HG03097 (cell line): Measurements from ENCODE around the gene MIOX.

Source experiments
- ATAC-seq: cut with Tn5 transposase; IDR thresholded peaks from one replicate; pipeline ENCODE4 v1.9.1; 2021; ENCODE audit not compliant: unreplicated experiment, low FRiP score

The MIOX gene

DNA sequence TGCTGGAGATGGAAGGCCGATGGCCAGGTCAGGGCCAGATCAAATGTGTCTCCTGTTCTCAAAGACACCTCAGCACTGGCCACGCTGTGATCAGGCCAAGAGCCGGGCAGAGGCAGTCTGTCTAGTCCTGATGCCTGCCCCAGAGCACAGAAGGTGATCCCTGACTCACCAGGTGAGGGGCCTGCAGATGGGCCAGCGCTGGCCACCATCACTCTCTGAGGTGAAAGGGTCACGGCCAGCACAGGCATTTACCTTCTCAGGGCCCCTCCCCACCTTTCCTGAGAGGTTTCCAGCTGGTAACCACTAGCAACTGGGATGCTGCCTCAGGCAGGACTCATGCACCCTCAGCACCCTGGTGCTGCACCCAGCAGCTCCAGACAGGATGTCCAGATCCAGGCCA lies 14.7 kb upstream of the MIOX start:
- ATAC-seq = no peak

DNA sequence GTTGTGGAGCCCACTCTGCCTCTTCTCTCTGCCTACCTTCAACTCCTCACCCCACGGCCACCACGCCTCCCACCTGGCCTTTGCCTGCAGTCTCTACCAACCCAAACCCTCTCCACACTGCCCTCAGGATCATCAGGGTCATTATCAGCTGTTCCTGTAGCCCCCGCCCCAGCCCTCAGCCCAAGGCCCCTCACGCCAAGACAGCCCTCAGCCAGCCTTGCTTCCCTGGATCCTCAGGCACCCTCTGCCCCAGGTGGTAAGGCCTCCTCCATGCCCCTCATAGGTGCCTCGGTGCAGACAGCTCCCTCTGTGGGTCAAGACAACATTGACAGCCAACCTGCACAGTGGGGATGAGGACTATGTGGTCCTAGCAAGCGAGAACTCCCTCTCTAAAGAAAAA lies 13.6 kb upstream of the MIOX start:
- no peak for ATAC-seq

DNA sequence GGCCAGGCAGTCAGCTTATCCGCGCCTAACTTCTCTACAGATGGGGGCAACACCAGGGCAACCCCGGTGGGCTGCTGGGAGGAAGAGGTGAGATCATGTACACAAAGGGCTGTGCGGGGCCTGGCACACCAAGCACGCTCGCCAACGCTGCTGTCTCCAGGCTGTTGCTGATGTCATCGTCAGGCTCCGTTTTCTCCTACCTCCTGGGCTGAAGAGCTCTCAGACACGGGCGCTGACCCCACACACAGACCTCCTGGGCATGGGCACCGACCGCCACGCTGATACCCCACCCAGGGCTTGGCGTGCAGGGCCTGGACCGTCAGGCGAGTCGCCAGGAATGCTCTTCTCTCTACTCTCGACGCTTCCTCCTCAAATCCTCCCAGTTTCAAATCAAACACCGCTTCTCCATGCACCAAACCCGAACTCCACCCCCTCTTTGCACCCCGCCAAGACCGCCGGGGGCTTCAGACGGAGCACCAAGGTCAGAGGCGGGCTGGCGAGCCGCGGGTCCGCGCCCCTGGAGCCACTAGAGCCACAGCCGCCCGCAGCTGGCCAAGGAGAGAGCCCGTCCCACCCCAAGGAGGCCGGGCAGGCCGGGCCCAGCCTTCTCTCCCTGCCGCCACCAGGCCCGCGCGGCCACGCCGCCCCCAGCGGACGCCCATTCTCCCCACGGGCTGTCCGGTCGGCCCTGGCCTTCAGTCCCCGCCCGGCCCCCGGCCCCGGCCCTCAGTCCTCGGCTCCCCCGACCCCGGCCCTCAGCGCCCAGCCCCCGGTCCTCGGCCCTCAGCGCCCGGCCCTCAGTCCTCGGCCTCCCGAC lies 12.6 kb upstream of the MIOX start:
- ATAC-seq = no peak

DNA sequence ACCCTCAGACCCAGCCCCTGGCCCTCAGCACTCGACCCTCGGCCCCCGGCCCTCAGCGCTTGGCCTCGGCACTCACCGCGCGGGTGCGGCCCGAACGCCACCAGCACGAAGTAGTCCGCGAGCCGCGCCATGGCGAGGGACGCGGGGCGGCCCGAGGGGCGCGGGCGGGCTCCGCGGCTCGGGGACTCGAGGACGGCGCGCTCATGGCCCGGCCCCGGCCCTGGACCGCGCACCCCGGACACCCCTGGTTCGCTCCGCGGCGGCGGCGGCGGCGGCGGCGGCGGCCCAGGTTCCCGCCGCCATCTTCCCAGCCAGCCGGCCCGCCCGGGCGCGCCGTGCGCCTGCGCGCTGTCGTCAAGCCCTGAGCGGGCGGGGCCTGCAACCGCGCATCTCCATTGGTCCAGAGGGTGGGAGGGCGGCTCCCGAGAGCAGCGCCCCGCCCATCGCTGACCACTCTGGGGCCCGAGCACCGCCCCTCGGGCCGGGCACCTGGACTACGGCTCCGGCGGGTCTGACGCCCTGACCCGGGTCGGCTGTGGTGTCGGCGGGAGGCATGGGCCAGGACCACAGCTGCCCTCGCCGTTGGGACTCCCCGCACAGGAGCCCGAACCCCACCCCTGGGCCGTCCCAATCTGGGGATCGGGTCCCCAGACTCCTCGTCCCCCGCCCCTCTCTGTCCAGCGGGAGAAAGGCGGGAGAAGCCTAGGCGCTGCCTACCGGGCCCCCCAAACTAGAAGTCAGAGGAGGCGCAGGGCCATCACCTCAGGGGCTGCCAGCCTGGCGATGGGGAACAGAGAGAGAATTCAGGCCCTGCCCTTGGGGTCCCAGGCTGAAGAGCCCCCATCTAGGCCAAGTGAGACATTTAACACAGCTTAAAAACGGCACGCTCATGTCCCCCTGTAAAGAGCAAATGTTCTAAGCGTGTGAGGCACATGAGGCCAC lies 11.7 kb upstream of the MIOX start, which contains the start of gene SBF1:
Gene SBF1, minus strand, starts transcription at position 326 of the 942 bp plus-strand sequence. Its CDS starts 195 bp downstream, at position 131.
- ATAC-seq = peak; percentile 70

DNA sequence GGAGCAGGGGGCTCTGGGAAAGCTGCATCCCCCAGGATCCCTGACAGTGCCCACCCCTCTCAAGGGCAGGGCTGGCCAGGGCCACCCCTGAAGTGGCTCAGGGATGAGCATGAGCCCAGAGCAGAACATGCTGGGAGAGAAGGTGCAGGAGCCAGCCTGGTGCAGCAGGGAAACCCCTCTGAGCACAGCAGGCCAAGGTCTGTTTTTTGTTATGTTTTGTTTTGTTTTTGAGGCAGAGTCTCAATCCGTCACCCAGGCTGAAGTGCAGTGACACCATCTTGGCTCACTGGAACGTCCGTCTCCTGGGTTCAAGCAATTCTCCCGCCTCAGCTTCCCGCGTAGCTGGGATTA lies 11.0 kb upstream of the MIOX start:
- ATAC-seq = no peak

DNA sequence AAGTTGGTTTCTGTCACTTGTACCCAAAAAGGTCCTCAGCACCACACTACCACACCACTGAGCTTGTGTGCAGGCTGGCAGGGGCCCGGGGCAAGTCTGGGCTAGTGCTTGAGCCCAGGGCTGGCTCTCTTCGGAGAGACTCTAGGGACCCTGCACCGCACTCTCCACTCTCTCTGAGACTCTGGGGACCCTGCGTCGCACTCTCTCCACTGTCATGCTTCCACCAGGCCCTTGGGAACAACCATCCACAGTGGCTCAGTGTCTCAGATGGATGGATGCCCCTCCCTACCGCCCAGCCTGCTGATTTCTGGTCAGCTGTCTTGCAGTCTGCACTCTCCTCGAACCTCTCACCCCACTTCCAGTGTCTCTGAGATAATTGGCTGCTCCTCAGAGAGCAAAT lies 9.8 kb upstream of the MIOX start:
- ATAC-seq = no peak

DNA sequence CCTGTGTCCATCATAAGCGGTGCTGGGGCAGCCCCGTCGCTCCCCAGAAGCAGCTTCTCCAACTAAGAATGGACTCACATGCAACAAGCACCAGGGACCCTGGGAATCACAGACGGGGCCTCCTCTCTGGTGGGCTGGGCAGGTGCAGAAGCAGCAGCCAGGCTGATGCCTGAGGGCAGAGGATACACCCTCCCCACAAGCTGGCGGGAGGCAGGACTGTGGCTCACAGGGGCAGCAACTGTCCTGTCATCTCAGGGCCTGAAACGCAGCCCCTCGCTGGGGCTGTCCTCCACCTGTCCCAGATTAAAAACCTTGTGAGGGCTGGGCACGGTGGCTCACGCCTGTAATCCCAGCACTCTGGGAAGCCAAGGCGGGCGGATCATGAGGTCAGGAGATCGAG lies 8.7 kb upstream of the MIOX start:
- no peak for ATAC-seq

DNA sequence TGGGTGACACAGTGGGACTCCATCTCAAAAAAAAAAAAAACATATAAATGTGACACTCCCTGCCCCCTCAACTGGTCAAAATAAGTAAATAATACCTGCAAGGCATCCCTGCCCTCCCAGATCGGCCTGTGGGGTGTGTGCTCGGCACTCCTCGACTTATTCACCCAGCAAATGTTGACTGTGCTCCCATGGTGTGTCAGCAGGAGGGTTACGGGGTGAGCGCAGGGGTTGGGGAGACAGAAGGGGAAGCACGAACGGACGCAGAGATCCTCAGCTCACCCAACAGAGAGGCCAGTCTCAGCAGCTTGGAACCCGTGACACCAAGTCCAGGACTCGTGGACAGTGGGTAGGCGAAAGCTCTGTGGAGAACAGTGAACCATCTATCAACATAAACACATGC lies 6.9 kb upstream of the MIOX start:
- ATAC-seq = no peak

DNA sequence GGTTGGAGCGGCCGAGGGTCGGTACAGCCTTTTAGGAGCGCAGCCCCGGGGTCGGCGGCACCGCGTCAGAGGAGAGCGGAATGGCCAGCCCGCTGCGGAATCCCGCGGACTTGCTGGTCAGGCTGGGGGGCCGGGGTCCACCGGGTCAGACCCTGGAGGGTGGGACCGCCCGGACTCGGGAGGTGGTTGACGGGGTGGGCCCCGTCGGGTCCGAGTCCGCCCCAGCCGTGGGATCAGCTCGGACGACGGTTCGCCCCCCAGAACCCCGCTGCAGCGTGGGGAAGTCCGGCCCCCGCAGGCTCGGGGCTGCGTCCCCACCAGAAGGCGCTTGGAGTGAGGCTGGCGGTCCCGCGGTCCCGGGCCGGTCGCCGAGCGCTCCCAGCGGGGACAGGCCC lies 5.6 kb upstream of the MIOX start:
- ATAC-seq = no peak

DNA sequence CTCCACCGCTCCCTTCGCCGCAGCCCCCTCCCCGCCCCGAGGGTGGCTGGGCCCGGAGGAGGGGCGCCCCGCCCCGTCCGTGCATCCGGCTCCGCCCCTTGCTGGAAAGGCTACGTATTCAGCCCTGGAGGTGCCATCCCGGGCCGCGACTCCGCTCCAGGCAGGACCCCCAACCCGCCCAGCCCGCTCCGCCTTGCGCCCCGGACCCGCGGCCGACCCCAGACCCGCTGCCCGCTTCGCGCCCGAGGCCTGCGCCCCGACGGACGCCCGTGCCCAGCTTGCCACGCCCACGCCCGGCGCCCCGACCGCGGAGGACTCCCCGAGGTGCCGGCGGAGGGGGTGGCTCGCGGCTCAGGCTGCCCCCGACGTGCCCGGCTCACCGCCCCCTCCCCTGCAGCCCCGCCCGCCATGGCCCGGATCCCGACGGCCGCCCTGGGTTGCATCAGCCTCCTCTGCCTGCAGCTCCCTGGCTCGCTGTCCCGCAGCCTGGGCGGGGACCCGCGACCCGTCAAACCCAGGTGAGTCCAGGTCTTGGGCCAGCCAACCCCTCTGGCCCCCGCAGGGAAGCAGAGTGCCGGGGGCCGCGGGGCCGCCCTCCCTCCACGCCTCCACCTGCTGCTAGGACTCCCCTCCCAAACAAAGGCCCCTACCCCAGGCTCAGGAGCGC lies 5.1 kb upstream of the MIOX start, which contains the start of gene ADM2:
Gene ADM2, plus strand, starts transcription at position 104 of the 667 bp plus-strand sequence. Its CDS starts 305 bp downstream, at position 409.
- ATAC-seq = no peak

DNA sequence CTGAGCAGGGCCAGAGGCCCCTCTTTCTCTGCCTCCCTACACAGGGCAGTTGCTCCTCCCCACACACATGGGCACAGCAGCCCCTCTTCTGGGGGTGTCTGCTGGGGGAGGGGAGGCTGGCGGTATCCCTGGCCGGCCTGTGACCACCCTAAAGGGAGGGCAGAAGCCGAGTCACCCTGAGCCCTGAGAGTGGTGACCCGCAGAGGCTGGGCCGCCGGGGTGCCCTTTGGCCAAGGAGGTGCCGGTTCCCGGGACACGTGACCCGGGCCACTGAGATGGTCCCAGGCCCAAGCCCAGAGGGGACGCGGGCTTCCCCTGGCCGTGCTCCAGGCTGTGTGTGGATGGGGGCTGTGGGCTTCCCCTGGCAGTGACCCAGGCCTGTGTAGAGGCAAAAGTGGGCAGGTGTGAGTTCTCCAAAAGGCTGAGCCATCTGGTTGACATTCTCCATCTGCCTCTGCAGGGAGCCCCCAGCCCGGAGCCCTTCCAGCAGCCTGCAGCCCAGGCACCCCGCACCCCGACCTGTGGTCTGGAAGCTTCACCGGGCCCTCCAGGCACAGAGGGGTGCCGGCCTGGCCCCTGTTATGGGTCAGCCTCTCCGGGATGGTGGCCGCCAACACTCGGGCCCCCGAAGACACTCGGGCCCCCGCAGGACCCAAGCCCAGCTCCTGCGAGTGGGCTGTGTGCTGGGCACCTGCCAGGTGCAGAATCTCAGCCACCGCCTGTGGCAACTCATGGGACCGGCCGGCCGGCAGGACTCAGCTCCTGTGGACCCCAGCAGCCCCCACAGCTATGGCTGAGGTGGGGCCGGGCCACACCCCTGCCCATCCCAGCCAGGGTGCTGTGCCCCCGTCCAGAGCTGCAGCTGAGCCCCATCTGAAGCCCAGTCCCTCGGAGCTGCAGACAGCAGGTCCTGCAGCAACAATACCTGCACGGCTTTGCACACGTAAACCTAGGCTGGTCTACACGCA lies 4.3 kb upstream of the MIOX start:
- ATAC-seq = no peak

DNA sequence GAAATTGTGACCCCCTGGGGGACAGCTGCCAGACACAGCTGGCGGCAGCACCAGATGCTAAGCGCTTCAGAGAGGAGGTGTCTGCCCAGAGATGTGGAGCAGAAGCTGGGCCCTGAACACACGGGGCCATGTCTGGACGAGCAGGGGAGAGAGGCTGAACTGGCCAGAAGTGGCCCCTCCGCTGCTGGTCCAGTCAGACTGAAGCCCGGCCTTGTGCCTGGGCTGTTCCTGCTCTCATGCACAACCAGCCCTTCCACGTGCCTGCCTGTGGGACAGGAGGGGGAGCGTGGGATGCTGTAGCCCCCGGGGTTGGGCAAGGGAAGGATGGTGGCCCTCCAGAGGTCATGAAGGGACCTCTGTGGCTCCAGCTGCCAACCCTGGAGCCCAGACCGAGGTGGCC lies 3.6 kb upstream of the MIOX start:
- no peak for ATAC-seq

DNA sequence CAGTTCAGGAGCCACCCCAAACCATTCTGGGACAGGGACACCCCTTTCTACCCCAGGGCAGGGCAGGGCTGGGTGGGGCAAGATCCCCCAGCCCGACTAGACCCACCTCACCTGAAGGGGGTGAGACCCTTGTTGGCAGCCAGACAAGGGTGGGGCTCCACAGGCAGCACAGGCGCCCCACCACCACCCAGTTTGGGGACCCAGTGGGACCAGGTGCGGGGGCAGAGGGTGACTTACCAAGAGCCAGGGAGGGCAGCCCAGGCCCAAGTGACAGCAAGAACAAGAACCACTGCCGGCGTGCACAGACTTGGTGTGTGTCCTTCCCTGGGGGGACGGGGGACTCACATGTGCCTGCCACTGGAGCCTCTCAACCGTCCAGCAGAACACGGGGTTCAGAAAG lies 3.1 kb upstream of the MIOX start:
- ATAC-seq = no peak

DNA sequence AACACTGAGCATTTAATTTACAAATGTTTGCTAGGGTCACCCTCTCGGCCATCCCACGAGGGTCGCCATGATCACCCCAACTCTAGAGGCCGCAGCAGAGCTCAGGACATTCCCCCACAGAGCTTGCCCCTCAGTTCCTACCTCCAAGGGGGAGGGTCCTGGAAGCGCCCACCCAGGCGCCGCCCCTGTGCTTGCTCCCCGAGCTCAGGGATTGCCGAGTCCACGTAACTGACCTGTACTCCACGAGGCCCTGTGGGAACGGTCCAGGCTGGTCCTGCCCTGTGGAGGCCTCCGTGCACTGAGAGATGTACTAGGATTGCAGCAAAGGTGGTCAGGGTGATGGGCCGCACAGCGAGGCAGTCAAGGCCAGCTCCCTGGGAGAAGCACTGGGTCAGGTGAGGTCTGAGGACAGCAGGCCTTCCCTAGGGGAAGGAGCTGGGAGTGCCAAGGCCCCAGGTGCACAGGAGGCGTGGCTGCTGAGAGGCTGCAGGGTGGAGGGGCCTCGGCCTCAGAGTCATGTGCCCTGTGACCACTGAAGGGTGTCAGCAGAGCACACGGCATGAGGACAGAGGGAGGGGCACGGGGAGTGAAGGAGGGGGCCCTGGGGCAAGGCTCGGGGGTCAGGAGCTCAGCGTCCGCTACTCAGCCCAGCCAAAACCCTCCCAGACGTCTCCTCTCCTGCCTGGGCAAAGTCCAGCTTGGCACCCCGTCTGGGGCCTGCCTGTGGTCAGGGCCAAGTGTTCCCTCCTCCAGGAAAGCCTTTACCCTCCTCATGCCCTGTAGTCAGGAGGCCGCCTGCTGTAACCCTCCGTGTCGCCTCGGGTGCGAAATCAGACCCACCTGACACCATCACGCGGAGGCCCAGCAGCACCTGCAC lies 2.4 kb upstream of the MIOX start:
- ATAC-seq = no peak

DNA sequence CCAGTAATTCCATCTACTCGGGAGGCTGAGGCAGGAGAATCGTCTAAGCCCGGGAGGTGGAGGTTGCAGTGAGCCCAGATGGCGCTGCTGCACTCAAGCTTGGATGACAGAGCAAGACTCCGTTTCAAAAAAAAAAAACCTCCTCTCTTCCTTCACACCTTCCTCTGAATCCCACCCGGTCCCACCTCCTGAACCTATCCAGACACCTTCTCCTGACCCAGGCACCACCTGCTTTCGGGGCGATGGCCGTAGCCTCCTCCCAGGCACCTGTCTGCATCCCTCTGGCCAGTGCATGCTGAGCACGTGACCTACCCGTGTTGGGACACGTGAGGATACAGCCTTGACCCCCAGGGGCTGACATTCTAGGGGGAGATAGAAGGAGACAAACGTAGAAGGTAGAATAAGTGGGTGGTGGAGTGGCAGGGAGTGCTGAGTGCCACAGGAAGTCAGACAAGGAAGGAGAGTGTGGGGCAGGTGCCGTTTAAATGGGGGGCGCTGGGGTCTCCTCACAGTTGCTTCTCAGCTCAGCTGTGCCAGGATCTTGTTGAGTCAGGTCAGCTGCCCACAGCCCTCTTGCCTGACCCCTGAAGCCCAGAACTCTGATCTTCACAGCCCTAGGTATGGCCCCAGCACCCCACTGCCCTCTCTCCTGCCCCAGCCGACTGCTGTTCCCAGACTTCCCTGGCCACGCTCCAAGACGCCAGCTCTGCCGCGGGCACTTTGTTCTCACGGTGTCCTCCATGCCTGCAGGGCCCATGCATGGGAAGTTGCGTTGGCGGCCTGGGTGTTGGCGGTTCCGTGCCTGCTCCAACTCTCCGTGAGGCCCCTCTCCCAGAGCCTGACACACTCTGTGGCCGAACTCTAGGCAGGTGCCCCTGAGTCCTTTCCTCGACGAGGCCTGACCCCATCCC lies 1.2 kb upstream of the MIOX start:
- no peak for ATAC-seq

DNA sequence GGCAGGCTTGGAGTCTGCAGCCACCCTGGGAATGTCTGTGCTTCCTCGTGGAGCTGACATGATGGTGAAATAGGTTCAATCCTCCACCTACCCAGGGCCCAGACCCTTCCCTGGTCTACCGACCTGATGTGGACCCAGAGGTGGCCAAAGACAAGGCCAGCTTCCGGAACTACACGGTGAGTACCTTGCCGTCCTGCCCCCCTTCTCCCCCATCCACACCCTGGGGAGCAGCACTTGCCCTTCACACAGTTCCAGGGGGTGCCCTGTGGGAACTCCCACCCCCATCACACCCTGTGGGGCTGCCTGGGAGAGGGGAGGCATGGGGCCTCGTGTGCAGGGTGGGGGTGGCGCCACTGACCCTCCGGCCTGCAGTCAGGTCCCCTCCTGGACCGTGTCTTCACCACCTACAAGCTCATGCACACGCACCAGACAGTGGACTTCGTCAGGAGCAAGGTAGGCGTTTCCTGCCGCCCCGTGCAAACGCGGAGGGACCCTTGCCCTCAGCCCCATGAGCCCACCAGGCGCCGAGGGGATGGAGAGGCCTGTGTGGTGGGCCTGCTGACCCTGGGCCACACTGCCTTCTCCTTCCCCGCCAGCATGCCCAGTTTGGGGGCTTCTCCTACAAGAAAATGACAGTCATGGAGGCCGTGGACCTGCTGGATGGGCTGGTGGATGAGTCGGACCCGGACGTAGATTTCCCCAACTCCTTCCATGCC lies 789 bp downstream of the MIOX start:
- ATAC-seq = no peak

DNA sequence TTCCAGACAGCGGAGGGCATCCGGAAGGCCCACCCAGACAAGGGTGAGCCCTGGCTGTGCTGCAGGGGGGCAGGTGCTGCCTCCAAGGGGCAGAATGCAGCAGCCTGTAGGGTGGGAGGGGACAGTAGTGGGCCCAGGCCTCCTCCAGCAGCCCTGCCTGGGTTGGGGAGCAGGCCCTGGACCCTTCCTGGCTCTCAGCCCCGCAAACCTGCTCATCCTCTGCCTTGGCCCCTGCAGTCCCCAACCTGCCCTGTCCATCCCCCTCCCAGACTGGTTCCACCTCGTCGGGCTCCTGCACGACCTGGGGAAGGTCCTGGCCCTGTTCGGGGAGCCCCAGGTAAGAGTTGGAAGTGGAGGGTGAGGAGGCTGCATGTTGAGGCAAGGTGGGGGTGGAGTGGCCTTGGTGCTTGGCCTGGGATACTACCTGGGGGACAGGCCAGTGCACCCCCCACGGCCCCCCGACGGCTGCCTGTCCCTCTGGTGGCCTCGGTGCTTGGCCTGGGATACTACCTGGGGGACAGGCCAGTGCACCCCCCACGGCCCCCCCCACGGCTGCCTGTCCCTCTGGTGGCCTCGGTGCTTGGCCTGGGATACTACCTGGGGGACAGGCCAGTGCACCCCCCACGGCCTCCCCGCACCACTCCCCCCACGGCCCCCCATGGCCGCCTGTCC lies 1.5 kb downstream of the MIOX start:
- no peak for ATAC-seq
